ENCODE measurements around the gene COL23A1.
A peak's percentile ranks its signal among the peaks of the same experiment; 100 is the strongest.

Gene COL23A1

DNA sequence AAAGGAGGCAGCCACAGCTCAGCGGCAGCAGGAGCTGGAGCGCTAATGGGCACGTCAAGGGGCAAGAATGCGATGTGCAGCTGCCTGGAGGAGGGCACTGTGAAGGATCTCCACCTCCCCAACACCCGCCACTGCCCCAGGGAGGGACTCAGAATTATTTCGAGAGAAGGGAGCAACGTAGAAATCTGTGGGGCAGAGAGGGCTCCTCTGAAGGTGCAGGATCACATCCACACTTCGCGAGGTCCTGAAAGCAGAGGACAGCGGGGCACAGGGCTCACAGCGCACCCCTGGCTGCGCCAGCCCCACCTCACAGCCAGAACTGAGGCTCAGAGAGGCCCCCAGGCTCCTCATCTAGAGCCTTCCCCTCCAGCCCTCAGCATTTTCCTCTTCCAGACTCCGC, 7.9 kb downstream of the COL23A1 start:
- no peak overlapping the region for H3K14ac ChIP-seq (ENCODE audit: low read length)
- DNase-seq (ENCODE audit: low spot score), result no peak

DNA sequence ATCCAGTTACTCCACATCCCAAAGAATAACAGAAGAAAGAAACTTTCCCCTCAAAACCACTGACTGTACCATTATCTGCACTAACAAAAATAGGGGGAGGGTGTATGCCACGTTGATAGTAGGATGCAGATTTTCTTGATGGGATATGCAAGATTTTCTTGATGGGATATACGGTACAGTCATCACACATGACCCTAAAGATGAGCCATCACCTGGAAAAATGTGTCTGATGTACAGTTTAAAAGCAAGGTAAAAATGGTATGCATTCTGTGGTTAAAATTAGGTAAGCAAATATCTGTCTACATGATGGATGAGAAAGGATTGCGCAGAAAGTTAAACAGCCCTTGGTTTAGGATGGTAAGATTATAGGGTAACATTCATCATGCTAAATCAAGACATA, 8.6 kb downstream of the COL23A1 start:
- no peak for DNase-seq (ENCODE audit: low spot score)
- no CpG with 5 or more reads among the region's 3 CpGs for WGBS, 2 donors (ENCODE audit: extremely low coverage in 2 of 2, insufficient read length in 2 of 2, insufficient replicate concordance in 1 of 2)
- Histone ChIP-seq H3K36me3 (replicated peaks in 1 of 2; ENCODE audit: control insufficient read depth in 2 of 2, insufficient read depth in 2 of 2, low read length in 2 of 2) (peaks cover 0 to 3% of the 10 kb centered on the region in 2 donors), H3K4me1 (ENCODE audit: control insufficient read depth in 2 of 2, insufficient read depth in 1 of 2, low read depth in 1 of 2, low read length in 2 of 2) (peaks cover 0 to 4% of the 10 kb centered on the region in 2 donors), H3K79me1 (ENCODE audit: low read depth, low read length) (peaks cover 2% of the 10 kb centered on the region), H2BK12ac (ENCODE audit: low read length) (no peak overlapping the region), H3K27ac (replicated peaks; ENCODE audit: low read length) (no peak overlapping the region), H2AK5ac (ENCODE audit: low read depth, low read length) (no peak overlapping the region), H3K4ac (ENCODE audit: low read length) (no peak overlapping the region), H2BK120ac (ENCODE audit: low read depth, low read length) (no peak overlapping the region), H3K4me2 (ENCODE audit: insufficient read depth, low read length, poor library complexity, severe bottlenecking) (no peak overlapping the region), H4K91ac (ENCODE audit: low read depth, low read length, poor library complexity) (no peak overlapping the region), H3K23ac (ENCODE audit: low read depth, low read length, poor library complexity) (no peak overlapping the region), H3K9me3 (replicated peaks in 1 of 2; ENCODE audit: control insufficient read depth in 2 of 2, insufficient read depth in 1 of 2, low read depth in 1 of 2, low read length in 2 of 2) (peaks cover 4 to 7% of the 10 kb centered on the region in 2 donors), H3K4me3 (ENCODE audit: low read length in 2 of 2) (no peak overlapping the region), H3K9ac (ENCODE audit: low read depth, low read length, poor library complexity) (no peak overlapping the region), H2AFZ (ENCODE audit: low read length) (no peak overlapping the region), H4K8ac (ENCODE audit: low read depth, low read length) (no peak overlapping the region), H3K14ac (ENCODE audit: low read length) (no peak overlapping the region), H2BK5ac (ENCODE audit: low read length) (no peak overlapping the region), H3K27me3 (ENCODE audit: control insufficient read depth in 3 of 3, insufficient read depth in 3 of 3, low read depth in 1 of 3, low read length in 3 of 3) (peaks cover 0 to 6% (median 0%) of the 10 kb centered on the region in 3 experiments), H3K18ac (ENCODE audit: low read length) (no peak overlapping the region), H2BK15ac (ENCODE audit: low read length) (no peak overlapping the region)

More for the DNA sequence above, 7.9 kb downstream of the COL23A1 start:
- Histone ChIP-seq H4K8ac (ENCODE audit: low read depth, low read length) (no peak overlapping the region), H2BK5ac (ENCODE audit: low read length) (no peak overlapping the region), H3K27ac (replicated peaks; ENCODE audit: low read length) (no peak overlapping the region), H2BK12ac (ENCODE audit: low read length) (no peak overlapping the region), H3K36me3 (replicated peaks in 1 of 2; ENCODE audit: control insufficient read depth in 2 of 2, insufficient read depth in 2 of 2, low read length in 2 of 2) (peaks cover 0 to 3% of the 10 kb centered on the region in 2 donors), H3K79me1 (ENCODE audit: low read depth, low read length) (peaks cover 2% of the 10 kb centered on the region), H3K27me3 (ENCODE audit: control insufficient read depth in 3 of 3, insufficient read depth in 3 of 3, low read depth in 1 of 3, low read length in 3 of 3) (peaks cover 0 to 5% (median 0%) of the 10 kb centered on the region in 3 experiments), H3K4me2 (ENCODE audit: insufficient read depth, low read length, poor library complexity, severe bottlenecking) (no peak overlapping the region), H3K23ac (ENCODE audit: low read depth, low read length, poor library complexity) (no peak overlapping the region), H4K91ac (ENCODE audit: low read depth, low read length, poor library complexity) (no peak overlapping the region), H2BK15ac (ENCODE audit: low read length) (no peak overlapping the region), H3K4ac (ENCODE audit: low read length) (no peak overlapping the region), H2BK120ac (ENCODE audit: low read depth, low read length) (no peak overlapping the region), H2AFZ (ENCODE audit: low read length) (no peak overlapping the region), H3K4me3 (ENCODE audit: low read length in 2 of 2) (no peak overlapping the region), H3K4me1 (ENCODE audit: control insufficient read depth in 2 of 2, insufficient read depth in 1 of 2, low read depth in 1 of 2, low read length in 2 of 2) (peaks cover 2 to 4% of the 10 kb centered on the region in 2 donors), H3K9ac (ENCODE audit: low read depth, low read length, poor library complexity) (no peak overlapping the region), H3K9me3 (replicated peaks in 1 of 2; ENCODE audit: control insufficient read depth in 2 of 2, insufficient read depth in 1 of 2, low read depth in 1 of 2, low read length in 2 of 2) (peaks cover 4 to 7% of the 10 kb centered on the region in 2 donors), H3K18ac (ENCODE audit: low read length) (no peak overlapping the region), H2AK5ac (ENCODE audit: low read depth, low read length) (no peak overlapping the region)
- no CpG with 5 or more reads among the region's 13 CpGs for WGBS, 2 donors (ENCODE audit: extremely low coverage in 2 of 2, insufficient read length in 2 of 2, insufficient replicate concordance in 1 of 2)

DNA sequence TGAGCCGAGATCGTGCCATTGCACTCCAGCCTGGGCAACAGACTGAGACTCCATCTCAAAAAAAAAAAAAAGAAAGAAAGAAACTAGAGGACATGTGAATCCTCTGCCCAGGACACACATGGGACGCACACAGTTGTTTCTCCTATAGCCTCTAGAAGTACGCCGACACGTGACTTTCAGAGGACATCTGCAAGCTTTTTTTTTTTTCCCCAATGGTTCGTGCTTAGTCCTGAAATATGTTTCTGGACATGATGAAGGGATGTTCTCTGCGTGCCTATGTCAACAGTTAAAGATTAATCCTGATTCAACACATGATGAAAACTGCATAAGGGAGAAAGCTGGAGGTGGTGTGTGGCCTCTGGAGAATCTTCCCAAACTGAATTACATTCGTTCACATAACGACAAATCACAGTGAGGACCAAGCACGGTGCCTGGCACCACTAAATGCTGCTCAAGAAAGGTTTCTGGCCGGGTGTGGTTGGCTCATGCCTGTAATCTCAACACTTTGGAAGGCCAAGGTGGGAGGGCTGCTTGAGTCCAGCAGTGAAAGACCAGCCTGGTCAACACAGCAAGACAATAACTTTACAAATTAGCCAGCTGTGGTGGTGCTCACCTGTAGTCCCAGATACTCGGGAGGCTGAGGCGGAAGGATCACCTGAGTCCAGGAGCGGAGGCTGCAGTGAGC, 9.8 kb downstream of the COL23A1 start:
- WGBS, 2 donors (ENCODE audit: extremely low coverage in 2 of 2, insufficient read length in 2 of 2, insufficient replicate concordance in 1 of 2), result no CpG with 5 or more reads among the region's 15 CpGs
- Histone ChIP-seq H3K4me3 (ENCODE audit: low read length in 2 of 2) (no peak overlapping the region), H3K23ac (ENCODE audit: low read depth, low read length, poor library complexity) (no peak overlapping the region), H3K14ac (ENCODE audit: low read length) (no peak overlapping the region), H2AFZ (ENCODE audit: low read length) (no peak overlapping the region), H2BK5ac (ENCODE audit: low read length) (no peak overlapping the region), H2BK12ac (ENCODE audit: low read length) (no peak overlapping the region), H3K36me3 (replicated peaks in 1 of 2; ENCODE audit: control insufficient read depth in 2 of 2, insufficient read depth in 2 of 2, low read length in 2 of 2) (peaks cover 0 to 3% of the 10 kb centered on the region in 2 donors), H2AK5ac (ENCODE audit: low read depth, low read length) (no peak overlapping the region), H3K9me3 (replicated peaks in 1 of 2; ENCODE audit: control insufficient read depth in 2 of 2, insufficient read depth in 1 of 2, low read depth in 1 of 2, low read length in 2 of 2) (peaks cover 3 to 5% of the 10 kb centered on the region in 2 donors), H2BK120ac (ENCODE audit: low read depth, low read length) (no peak overlapping the region), H2BK15ac (ENCODE audit: low read length) (no peak overlapping the region), H3K79me1 (ENCODE audit: low read depth, low read length) (peaks cover under 1% of the 10 kb centered on the region), H3K9ac (ENCODE audit: low read depth, low read length, poor library complexity) (no peak overlapping the region), H3K27ac (replicated peaks; ENCODE audit: low read length) (no peak overlapping the region), H3K4me2 (ENCODE audit: insufficient read depth, low read length, poor library complexity, severe bottlenecking) (no peak overlapping the region), H3K18ac (ENCODE audit: low read length) (no peak overlapping the region), H3K4ac (ENCODE audit: low read length) (no peak overlapping the region), H3K4me1 (ENCODE audit: control insufficient read depth in 2 of 2, insufficient read depth in 1 of 2, low read depth in 1 of 2, low read length in 2 of 2) (peaks cover 0 to 4% of the 10 kb centered on the region in 2 donors), H4K91ac (ENCODE audit: low read depth, low read length, poor library complexity) (no peak overlapping the region), H4K8ac (ENCODE audit: low read depth, low read length) (no peak overlapping the region), H3K27me3 (ENCODE audit: control insufficient read depth in 3 of 3, insufficient read depth in 3 of 3, low read depth in 1 of 3, low read length in 3 of 3) (peaks cover 0 to 14% (median 0%) of the 10 kb centered on the region in 3 experiments)
- no peak for DNase-seq (ENCODE audit: low spot score)

DNA sequence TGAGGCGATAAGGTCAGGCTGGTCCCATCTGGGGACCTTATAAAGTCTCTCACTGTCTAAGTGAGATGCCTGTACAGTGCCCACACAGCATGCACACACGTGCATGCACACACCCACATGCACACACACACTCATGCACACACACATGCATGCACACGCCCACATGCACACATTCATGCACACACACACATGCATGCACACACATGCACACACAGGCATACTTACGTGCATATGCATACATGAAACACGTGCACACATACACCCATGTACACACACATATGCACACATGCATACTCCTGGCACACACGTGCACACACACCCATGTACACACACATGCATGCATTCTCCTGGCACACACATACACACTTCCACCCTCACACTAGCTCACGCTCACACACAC, 12.2 kb downstream of the COL23A1 start:
- Histone ChIP-seq H3K4ac (ENCODE audit: low read length) (no peak overlapping the region), H3K27me3 (ENCODE audit: control insufficient read depth in 3 of 3, insufficient read depth in 3 of 3, low read depth in 1 of 3, low read length in 3 of 3) (peaks cover 0 to 16% (median 0%) of the 10 kb centered on the region in 3 experiments)

More for the DNA sequence above, 12.2 kb downstream of the COL23A1 start:
- peak overlapping the region; percentile 64 for H3K9ac ChIP-seq (ENCODE audit: low read depth, low read length, poor library complexity)
- peak overlapping the region; percentile 1 for H3K27ac ChIP-seq (replicated peaks; ENCODE audit: low read length)
- peak overlapping the region; percentile 35 for H2BK12ac ChIP-seq (ENCODE audit: low read length)
- no peak overlapping the region for H4K91ac ChIP-seq (ENCODE audit: low read depth, low read length, poor library complexity)
- peak overlapping the region; percentile 83 for H3K23ac ChIP-seq (ENCODE audit: low read depth, low read length, poor library complexity)
- H3K36me3 ChIP-seq (replicated peaks in 1 of 2; ENCODE audit: control insufficient read depth in 2 of 2, insufficient read depth in 2 of 2, low read length in 2 of 2), result peaks cover 0 to 3% of the 10 kb centered on the region in 2 donors
- H3K4me3 ChIP-seq (ENCODE audit: low read length in 2 of 2), result peak overlapping the region in 1 of 2 donors; percentile 67
- no peak overlapping the region for H2BK15ac ChIP-seq (ENCODE audit: low read length)
- H2BK120ac ChIP-seq (ENCODE audit: low read depth, low read length), result no peak overlapping the region
- H3K4me2 ChIP-seq (ENCODE audit: insufficient read depth, low read length, poor library complexity, severe bottlenecking), result no peak overlapping the region
- H2AFZ ChIP-seq (ENCODE audit: low read length), result no peak overlapping the region
- DNase-seq (ENCODE audit: low spot score), result no peak
- H3K4me1 ChIP-seq (ENCODE audit: control insufficient read depth in 2 of 2, insufficient read depth in 1 of 2, low read depth in 1 of 2, low read length in 2 of 2), result peaks cover 0 to 4% of the 10 kb centered on the region in 2 donors
- H2AK5ac ChIP-seq (ENCODE audit: low read depth, low read length), result peak overlapping the region; percentile 24
- no peak overlapping the region for H2BK5ac ChIP-seq (ENCODE audit: low read length)
- H3K79me1 ChIP-seq (ENCODE audit: low read depth, low read length), result no peaks in the 10 kb centered on the region
- peak overlapping the region; percentile 70 for H4K8ac ChIP-seq (ENCODE audit: low read depth, low read length)
- peak overlapping the region; percentile 74 for H3K18ac ChIP-seq (ENCODE audit: low read length)
- no CpG with 5 or more reads among the region's 7 CpGs for WGBS, 2 donors (ENCODE audit: extremely low coverage in 2 of 2, insufficient read length in 2 of 2, insufficient replicate concordance in 1 of 2)
- peak overlapping the region; percentile 72 for H3K14ac ChIP-seq (ENCODE audit: low read length)
- peaks cover 3 to 6% of the 10 kb centered on the region in 2 donors for H3K9me3 ChIP-seq (replicated peaks in 1 of 2; ENCODE audit: control insufficient read depth in 2 of 2, insufficient read depth in 1 of 2, low read depth in 1 of 2, low read length in 2 of 2)

Measured in neuronal stem cell (in vitro differentiated cells).